ENCODE results near the gene DPF1. TPM values are rescaled to one million over a fixed set of nuclear protein-coding genes. Genes with fewer than 3 reads are reported as not detected.

Gene DPF1
- not detected for polyA plus RNA-seq

- DNase-seq = peak in 1 of 3 donors; percentile 9
- Mint-ChIP-seq H3K36me3 (peaks cover 3 to 8% (median 4%) of the 10 kb centered on the region in 3 donors), H3K4me1 (peaks cover 18 to 22% of the 10 kb centered on the region in 2 donors), H3K9me3 (peaks cover 0 to 4% (median 0%) of the 10 kb centered on the region in 6 donors), H3K4me3 (peak within 1 kb of the TSS; percentile 52 to 81 (median 74)), H3K27ac (peak within 1 kb of the TSS in 2 of 6 donors; percentile 38 to 75), H3K27me3 (ENCODE audit: low read depth in 3 of 3) (peaks cover 21 to 46% (median 43%) of the 10 kb centered on the region in 3 donors)
These were observed at the start of gene DPF1 for GRCh38 chr19:38224014-38224862. Gene DPF1 (minus strand): TSS chr19:38224222. CDS start chr19:38224142, 80 bp downstream.

GRCh38 chr19:38273499-38273898, 49.5 kb upstream of the DPF1 start:
- Mint-ChIP-seq H3K9me3 (no peaks in the 10 kb centered on the region), H3K27ac (no peak overlapping the region), H3K4me1 (no peaks in the 10 kb centered on the region)

GRCh38 chr19:38270587-38271167, 46.7 kb upstream of the DPF1 start:
- Mint-ChIP-seq H3K27me3 (ENCODE audit: low read depth in 3 of 3) (peaks cover 2 to 9% (median 8%) of the 10 kb centered on the region in 3 donors), H3K4me1 (peaks cover 0 to 3% of the 10 kb centered on the region in 2 donors), H3K36me3 (no peaks in the 10 kb centered on the region), H3K9me3 (no peaks in the 10 kb centered on the region), H3K4me3 (no peak overlapping the region), H3K27ac (no peak overlapping the region)
- no peak for DNase-seq

More at GRCh38 chr19:38273499-38273898, 49.5 kb upstream of the DPF1 start:
- H3K36me3 Mint-ChIP-seq = no peaks in the 10 kb centered on the region
- H3K4me3 Mint-ChIP-seq = no peak overlapping the region
- DNase-seq = no peak
- peaks cover 0 to 5% (median 5%) of the 10 kb centered on the region in 3 donors for H3K27me3 Mint-ChIP-seq (ENCODE audit: low read depth in 3 of 3)

- Mint-ChIP-seq H3K4me1 (peaks cover 8 to 13% of the 10 kb centered on the region in 2 donors), H3K27ac (no peak overlapping the region), H3K36me3 (no peaks in the 10 kb centered on the region), H3K27me3 (ENCODE audit: low read depth in 3 of 3) (peaks cover 10 to 15% (median 11%) of the 10 kb centered on the region in 3 donors), H3K9me3 (no peaks in the 10 kb centered on the region), H3K4me3 (no peak overlapping the region)
- DNase-seq = no peak
These were observed 44.5 kb upstream of the DPF1 start for GRCh38 chr19:38268539-38268938.

DNA sequence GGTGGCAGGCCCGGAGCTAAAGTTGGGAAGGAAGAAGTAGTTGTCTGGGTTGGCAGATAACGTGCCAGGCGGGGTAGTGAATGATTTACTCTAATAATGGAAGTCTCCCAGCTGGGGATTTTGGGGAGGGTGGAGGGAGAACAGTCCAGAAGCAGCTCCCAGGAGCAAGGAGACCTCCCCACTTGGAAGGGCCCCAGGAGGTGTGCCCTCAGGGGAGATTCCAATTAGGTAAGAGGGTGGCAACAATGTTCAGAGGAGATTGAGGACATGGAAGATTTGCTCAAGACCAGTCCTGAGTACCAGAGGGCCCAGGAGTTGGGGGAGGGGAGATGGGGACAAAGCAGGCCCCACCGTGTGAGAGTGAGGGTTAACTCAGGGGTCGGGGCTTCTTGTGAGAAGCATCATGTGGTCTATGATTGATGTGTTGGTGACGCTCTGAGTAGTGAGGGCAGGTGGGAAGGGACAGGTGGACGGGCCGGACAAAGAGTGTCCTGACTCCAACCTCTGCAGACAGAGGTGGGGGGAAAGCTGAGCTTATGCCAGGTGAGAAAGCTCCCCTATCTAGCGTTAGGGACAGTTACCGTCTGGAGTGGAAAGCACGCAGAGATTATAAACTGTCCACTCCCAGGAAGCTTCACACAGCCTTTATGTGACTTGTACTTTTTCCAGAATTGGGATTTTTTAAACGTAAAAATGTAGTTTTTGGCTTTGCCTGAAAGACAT, 43.9 kb upstream of the DPF1 start:
- Mint-ChIP-seq H3K4me1 (peaks cover 10 to 13% of the 10 kb centered on the region in 2 donors), H3K9me3 (no peaks in the 10 kb centered on the region), H3K27me3 (ENCODE audit: low read depth in 3 of 3) (peaks cover 11 to 18% (median 11%) of the 10 kb centered on the region in 3 donors), H3K4me3 (no peak overlapping the region), H3K36me3 (no peaks in the 10 kb centered on the region), H3K27ac (no peak overlapping the region)
- no peak for DNase-seq

DNA sequence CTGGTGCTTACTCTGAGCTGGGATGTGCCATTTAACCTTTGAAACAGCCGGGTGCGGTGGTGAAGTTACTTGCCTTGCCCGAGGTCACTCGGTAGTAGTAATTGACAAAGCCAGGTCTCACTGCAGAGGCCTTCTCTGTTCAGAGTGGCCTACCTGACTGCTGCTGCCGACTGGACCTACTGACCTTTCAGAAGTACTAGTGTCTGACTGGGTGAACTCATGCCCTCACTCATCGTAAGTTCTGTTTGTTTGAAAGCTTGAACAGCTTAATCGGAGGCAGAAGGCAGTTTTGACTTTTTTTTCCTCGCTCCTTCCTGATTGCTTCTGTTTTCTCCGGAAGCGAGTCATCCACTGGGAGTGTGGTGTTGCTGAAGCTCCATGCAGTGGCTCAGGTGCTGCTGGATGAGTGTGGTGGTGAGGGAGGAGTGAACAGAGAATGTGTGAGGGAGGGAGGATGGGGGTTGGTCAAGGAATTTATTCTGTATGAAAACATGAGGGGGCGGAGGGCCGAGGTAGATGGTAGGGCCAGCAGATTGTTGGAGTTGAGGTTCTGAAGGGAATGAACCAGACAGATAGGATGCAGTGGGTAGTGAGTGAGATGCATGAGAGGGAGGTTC, 43.1 kb upstream of the DPF1 start:
- no peaks in the 10 kb centered on the region for H3K36me3 Mint-ChIP-seq
- no peak overlapping the region for H3K27ac Mint-ChIP-seq
- no peaks in the 10 kb centered on the region for H3K9me3 Mint-ChIP-seq
- H3K27me3 Mint-ChIP-seq (ENCODE audit: low read depth in 3 of 3) = peaks cover 11 to 21% (median 11%) of the 10 kb centered on the region in 3 donors
- peaks cover 10 to 13% of the 10 kb centered on the region in 2 donors for H3K4me1 Mint-ChIP-seq
- DNase-seq = no peak
- peak overlapping the region in 1 of 5 donors; percentile 20 for H3K4me3 Mint-ChIP-seq

DNA sequence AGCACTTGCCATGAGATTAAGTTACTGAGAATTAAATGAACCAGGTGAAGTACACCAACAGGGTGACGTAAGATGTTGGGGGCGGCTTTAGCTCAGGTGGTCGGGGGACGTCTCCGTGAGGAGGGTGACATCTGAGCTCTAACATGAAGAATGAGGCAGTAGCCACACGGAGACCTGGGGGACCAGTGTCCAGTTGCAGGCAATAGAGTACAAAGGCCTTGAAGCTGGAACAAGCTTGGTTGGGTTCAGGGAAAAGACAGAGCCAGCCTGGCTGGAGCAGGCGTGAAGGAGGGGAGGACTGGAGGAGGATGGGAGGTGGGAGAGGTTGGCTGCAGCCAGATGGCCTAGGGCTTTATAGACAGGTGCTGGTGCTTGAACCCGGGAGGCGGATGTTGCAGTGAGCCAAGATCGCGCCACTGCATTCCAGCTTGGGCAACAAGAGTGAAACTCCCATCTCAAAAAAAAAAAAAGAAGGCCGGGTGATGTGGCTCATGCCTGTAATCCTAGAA, 42.0 kb upstream of the DPF1 start:
- no peak overlapping the region for H3K4me3 Mint-ChIP-seq
- H3K27me3 Mint-ChIP-seq (ENCODE audit: low read depth in 3 of 3) = peaks cover 11 to 18% (median 11%) of the 10 kb centered on the region in 3 donors
- no peak for DNase-seq
- peaks cover 10 to 13% of the 10 kb centered on the region in 2 donors for H3K4me1 Mint-ChIP-seq
- H3K9me3 Mint-ChIP-seq = no peaks in the 10 kb centered on the region
- no peak overlapping the region for H3K27ac Mint-ChIP-seq
- H3K36me3 Mint-ChIP-seq = no peaks in the 10 kb centered on the region

GRCh38 chr19:38265213-38265861, 41.3 kb upstream of the DPF1 start:
- DNase-seq = no peak
- no peaks in the 10 kb centered on the region for H3K9me3 Mint-ChIP-seq
- peaks cover 8 to 16% (median 11%) of the 10 kb centered on the region in 3 donors for H3K27me3 Mint-ChIP-seq (ENCODE audit: low read depth in 3 of 3)
- H3K4me1 Mint-ChIP-seq = peaks cover 10 to 13% of the 10 kb centered on the region in 2 donors
- H3K4me3 Mint-ChIP-seq = peak overlapping the region; percentile 59 to 80 (median 70)
- H3K36me3 Mint-ChIP-seq = no peaks in the 10 kb centered on the region
- H3K27ac Mint-ChIP-seq = no peak overlapping the region

GRCh38 chr19:38264486-38265212, 40.6 kb upstream of the DPF1 start, which contains the start of gene SPINT2:
Gene SPINT2 (plus strand): TSS chr19:38264573. CDS start chr19:38264893, 320 bp downstream.
- Mint-ChIP-seq H3K4me1 (peaks cover 10 to 13% of the 10 kb centered on the region in 2 donors), H3K9me3 (no peaks in the 10 kb centered on the region)
- DNase-seq = peak in 1 of 3 donors; percentile 6

GRCh38 chr19:38263689-38264485, 39.9 kb upstream of the DPF1 start:
- H3K27me3 Mint-ChIP-seq (ENCODE audit: low read depth in 3 of 3) = peaks cover 8 to 16% (median 11%) of the 10 kb centered on the region in 3 donors
- no peaks in the 10 kb centered on the region for H3K36me3 Mint-ChIP-seq
- H3K9me3 Mint-ChIP-seq = no peaks in the 10 kb centered on the region
- peaks cover 10 to 13% of the 10 kb centered on the region in 2 donors for H3K4me1 Mint-ChIP-seq
- DNase-seq = peak in 2 of 3 donors; percentile 2 to 7
- peak overlapping the region; percentile 64 to 81 (median 71) for H3K4me3 Mint-ChIP-seq
- no peak overlapping the region for H3K27ac Mint-ChIP-seq

More at GRCh38 chr19:38264486-38265212, 40.6 kb upstream of the DPF1 start, which contains the start of gene SPINT2:
- Mint-ChIP-seq H3K36me3 (no peaks in the 10 kb centered on the region), H3K4me3 (peak within 1 kb of the TSS; percentile 68 to 81 (median 77)), H3K27me3 (ENCODE audit: low read depth in 3 of 3) (peaks cover 8 to 16% (median 11%) of the 10 kb centered on the region in 3 donors), H3K27ac (no peak within 1 kb of the TSS)

DNA sequence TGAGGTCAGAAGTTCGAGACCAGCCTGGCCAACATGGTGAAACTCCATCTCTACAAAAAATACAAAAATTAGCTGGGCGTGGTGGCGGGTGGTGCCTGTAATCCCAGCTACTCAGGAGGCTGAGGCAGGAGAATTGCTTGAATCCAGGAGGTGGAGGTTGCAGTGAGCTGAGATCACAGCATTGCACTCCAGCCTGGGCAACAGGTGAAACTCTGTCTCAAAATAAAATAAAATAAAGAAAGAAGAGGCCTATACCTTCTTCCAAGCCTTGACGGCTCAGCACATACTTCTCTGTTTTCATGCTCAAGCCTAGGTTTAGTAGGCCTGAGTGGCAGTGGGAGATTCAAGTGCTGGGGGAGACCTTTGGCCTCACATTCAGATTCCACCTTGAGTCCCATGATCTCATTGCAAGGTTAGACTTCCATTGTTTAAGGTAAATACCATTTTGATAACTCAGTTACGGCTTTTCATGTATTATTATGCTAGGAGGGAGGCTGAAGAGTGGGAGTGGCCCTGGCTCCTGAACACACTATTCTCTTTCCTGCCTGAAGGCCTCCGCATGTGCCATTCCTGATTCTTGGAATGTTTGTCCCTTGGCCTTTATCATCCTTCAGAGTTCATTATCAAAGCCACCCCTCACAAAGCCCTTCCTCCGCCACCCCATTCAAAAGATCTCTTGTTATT, 38.7 kb upstream of the DPF1 start:
- Mint-ChIP-seq H3K27me3 (ENCODE audit: low read depth in 3 of 3) (peaks cover 8 to 14% (median 11%) of the 10 kb centered on the region in 3 donors), H3K9me3 (no peaks in the 10 kb centered on the region), H3K4me3 (peak overlapping the region in 2 of 5 donors; percentile 2 to 26), H3K4me1 (peaks cover 10 to 13% of the 10 kb centered on the region in 2 donors), H3K27ac (no peak overlapping the region), H3K36me3 (no peaks in the 10 kb centered on the region)
- no peak for DNase-seq

Measured in immature natural killer cell (primary cell).